ENCODE measurements around the gene ABCC1.
A peak's percentile ranks its signal among the peaks of the same experiment; 100 is the strongest.

The ABCC1 gene

DNA sequence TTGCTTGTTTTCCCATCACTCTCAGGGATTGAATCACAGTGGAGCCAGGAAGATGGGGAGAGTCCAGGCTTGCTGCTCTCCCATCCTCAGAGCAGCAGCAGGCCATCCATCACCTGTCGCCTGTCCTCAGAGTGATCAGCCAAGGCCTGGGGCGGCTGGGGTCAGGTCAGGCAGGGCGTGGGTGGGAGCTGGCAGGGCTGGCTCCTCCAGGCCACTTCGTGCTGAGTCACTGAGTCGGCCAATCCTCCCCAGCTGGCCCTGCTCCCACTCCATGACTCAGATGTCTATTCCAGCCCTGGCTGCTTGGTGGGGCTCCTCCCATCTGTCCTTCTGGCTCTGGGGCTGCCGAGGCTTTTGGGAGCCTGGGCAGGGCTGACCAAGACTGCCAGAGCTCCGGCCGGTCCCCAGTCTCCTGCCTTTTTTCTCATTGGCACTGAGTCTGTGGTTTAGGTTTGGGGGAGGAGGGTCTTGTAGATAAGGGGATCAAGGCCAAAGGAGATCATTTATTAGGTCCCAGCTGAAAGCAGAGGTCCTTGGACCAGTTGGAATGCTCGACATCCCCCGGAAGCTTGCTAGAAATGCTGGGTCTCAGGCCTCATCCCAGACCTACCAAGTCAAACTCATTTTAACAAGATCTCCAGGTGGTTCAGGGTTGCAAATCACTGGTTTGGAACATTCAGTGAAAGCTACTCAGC, 72.7 kb downstream of the ABCC1 start:
- Mint-ChIP-seq H3K27ac (peak overlapping the region; percentile 88), H3K4me3 (peak overlapping the region; percentile 54), H3K4me1 (peaks cover 58% of the 10 kb centered on the region), H3K36me3 (ENCODE audit: low read depth) (peaks cover 48% of the 10 kb centered on the region), H3K27me3 (ENCODE audit: low read depth, poor library complexity) (peaks cover 2% of the 10 kb centered on the region), H3K9me3 (no peaks in the 10 kb centered on the region)
- peak; percentile 84 for DNase-seq
- TF ChIP-seq, protein P1, sequence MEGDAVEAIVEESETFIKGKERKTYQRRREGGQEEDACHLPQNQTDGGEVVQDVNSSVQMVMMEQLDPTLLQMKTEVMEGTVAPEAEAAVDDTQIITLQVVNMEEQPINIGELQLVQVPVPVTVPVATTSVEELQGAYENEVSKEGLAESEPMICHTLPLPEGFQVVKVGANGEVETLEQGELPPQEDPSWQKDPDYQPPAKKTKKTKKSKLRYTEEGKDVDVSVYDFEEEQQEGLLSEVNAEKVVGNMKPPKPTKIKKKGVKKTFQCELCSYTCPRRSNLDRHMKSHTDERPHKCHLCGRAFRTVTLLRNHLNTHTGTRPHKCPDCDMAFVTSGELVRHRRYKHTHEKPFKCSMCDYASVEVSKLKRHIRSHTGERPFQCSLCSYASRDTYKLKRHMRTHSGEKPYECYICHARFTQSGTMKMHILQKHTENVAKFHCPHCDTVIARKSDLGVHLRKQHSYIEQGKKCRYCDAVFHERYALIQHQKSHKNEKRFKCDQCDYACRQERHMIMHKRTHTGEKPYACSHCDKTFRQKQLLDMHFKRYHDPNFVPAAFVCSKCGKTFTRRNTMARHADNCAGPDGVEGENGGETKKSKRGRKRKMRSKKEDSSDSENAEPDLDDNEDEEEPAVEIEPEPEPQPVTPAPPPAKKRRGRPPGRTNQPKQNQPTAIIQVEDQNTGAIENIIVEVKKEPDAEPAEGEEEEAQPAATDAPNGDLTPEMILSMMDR (IDR thresholded peaks at IDR 0.05), result no peak

DNA sequence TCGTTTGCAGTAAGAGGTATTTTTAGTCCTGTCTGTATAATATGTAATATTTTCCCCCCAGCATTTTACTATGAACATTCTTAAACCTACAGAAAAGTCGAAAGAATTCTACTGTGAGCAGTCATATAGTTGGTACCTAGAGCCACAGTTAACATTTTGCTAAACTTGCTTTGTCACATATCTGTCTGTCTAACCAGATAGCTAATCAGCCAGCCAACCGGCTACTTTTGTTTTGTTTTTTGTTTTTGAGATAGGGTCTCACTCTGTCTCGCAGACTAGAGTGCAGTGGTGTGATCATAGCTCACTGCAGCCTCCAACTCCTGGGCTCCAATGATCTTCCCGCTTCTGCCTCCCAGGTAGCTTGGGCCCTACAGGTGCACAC, 73.3 kb downstream of the ABCC1 start:
- H3K36me3 Mint-ChIP-seq (ENCODE audit: low read depth), result peaks cover 43% of the 10 kb centered on the region
- peaks cover 64% of the 10 kb centered on the region for H3K4me1 Mint-ChIP-seq

DNA sequence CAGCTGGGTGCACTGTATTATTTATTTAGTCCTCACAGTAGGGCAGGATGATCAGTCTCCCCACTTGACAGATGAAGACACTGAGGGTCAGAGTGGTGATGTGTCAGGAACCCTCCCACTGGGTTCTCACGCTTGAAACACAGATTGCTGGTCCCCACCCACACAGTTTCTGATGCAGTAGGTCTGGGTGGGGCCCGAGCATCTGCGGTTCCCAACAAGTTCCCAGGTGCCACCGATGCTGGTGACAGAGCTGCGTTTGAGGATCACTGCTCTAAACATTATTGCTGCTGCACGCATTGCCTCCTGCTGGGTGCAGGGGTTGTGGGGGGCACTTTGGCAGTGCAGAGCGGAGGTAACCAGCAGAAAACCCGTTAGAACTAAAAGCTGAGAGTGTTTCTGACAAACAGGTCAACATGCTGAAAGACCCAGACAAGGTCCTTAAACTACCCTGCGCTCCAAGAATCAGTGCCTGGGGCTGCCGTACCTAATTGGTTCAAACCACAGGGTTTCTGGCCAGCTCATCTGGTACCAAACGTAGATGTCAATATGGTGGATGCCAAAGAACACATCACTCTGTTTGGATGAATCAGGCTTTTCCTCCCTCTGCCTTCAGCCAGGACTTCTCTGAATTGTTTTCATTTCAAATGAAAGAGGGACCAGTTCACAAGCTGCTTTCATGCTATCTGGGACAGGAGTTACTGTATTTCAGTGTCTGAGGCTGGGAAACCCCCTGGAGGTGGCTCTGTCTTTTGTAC, 76.0 kb downstream of the ABCC1 start:
- peaks cover 17% of the 10 kb centered on the region for H3K36me3 Mint-ChIP-seq (ENCODE audit: low read depth)
- H3K4me3 Mint-ChIP-seq, result no peak overlapping the region
- H3K27me3 Mint-ChIP-seq (ENCODE audit: low read depth, poor library complexity), result peaks cover 6% of the 10 kb centered on the region
- H3K27ac Mint-ChIP-seq, result no peak overlapping the region
- H3K4me1 Mint-ChIP-seq, result peaks cover 71% of the 10 kb centered on the region
- TF ChIP-seq, protein P1 (IDR thresholded peaks at IDR 0.05), result no peak
- DNase-seq, result no peak
- no peaks in the 10 kb centered on the region for H3K9me3 Mint-ChIP-seq

More for the DNA sequence above, 73.3 kb downstream of the ABCC1 start:
- H3K4me3 Mint-ChIP-seq, result no peak overlapping the region
- peaks cover 4% of the 10 kb centered on the region for H3K27me3 Mint-ChIP-seq (ENCODE audit: low read depth, poor library complexity)
- TF ChIP-seq, protein P1 (IDR thresholded peaks at IDR 0.05), result no peak
- DNase-seq, result no peak
- H3K27ac Mint-ChIP-seq, result no peak overlapping the region
- H3K9me3 Mint-ChIP-seq, result no peaks in the 10 kb centered on the region

DNA sequence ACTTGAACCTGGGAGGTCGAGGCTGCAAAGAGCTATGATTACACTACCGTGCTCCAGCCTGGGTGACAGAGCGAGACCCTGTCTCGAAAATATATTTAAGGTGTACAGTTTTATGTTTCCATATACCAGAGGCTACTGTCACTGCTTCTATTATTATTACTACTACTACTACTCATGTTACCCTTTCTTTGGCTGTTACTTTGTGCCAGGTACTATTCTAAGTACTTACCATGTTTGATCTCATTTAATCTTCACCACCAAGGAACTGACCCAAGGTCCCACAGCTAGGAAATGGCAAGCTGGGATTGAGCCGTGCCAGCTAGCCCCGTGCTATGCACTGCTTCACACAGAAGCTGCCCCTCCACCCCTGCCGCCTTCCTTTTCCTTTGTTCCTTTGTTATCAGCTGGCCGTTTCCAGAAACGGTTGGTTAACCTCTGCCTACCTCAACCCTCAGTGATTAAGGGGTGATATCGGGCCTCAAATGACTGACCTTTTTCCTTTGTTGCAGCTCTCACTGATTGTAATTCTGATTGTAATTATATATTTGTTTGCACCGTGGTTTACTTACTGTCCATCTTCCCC, 78.4 kb downstream of the ABCC1 start:
- Mint-ChIP-seq H3K9me3 (no peaks in the 10 kb centered on the region), H3K4me1 (peaks cover 46% of the 10 kb centered on the region), H3K36me3 (ENCODE audit: low read depth) (peaks cover 22% of the 10 kb centered on the region), H3K27me3 (ENCODE audit: low read depth, poor library complexity) (peaks cover 4% of the 10 kb centered on the region), H3K27ac (no peak overlapping the region), H3K4me3 (no peak overlapping the region)
- DNase-seq, result no peak
- TF ChIP-seq, protein P1 (IDR thresholded peaks at IDR 0.05), result no peak

DNA sequence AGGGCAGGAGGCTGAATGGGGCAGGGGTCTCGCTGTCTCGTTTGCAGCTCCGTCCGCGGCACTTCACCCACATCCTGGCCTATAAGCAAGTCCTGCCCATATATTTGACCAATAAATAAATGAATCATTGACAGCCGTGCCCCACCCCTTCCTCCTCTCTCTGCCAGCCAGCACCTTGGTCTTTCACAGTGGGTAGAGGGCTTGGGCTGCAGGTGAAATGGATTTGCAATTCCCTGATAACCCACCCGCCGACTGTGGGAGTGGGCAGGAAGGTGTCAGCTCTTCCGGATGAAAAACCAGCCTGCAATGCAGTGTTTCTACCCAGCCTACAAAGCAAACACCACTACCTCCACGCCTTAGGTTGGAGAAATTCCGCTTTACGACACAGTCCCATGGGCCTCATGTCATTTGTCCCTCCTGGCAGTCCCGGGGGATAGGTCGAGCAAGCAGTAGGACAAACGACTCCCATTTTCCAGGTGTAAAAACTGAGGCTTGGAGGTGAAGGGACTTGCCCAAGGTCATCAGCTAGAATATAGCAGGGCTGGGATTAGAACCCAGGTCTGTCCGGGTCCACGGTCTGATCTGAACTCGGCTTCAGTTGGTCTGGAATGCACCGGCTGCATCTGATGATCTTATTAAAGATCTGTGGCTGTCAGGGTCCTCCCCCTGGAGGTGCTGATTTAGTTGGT, 79.0 kb downstream of the ABCC1 start:
- Mint-ChIP-seq H3K27ac (no peak overlapping the region), H3K36me3 (ENCODE audit: low read depth) (peaks cover 28% of the 10 kb centered on the region), H3K27me3 (ENCODE audit: low read depth, poor library complexity) (peaks cover 4% of the 10 kb centered on the region), H3K4me3 (no peak overlapping the region), H3K9me3 (no peaks in the 10 kb centered on the region), H3K4me1 (peaks cover 40% of the 10 kb centered on the region)
- TF ChIP-seq, protein P1 (IDR thresholded peaks at IDR 0.05), result no peak
- no peak for DNase-seq

Data from nephron progenitor cell (in vitro differentiated cells).